H4 (cell line): ENCODE results near the gene DEXI. TPM values are rescaled to one million over a fixed set of nuclear protein-coding genes. Genes with fewer than 3 reads are reported as not detected.

Experiments used
- DNase-seq: peaks from one replicate; pipeline ENCODE4 v3.0.0-alpha.2; 2015; ENCODE audit warnings: low spot score
- total RNA-seq: library from RNA; depleted of rRNA; stranded (reverse); fragments of >200 nt; shearing (Covaris generic); gene quantifications from 2 replicates; pipeline ENCODE4 v1.2.3, GENCODE V29; 2014; rRNA removed

DEXI gene
- total RNA-seq, 1 experiment from 2014 or later = 39.9 TPM

GRCh38 chr16:10895053-10895946 lies 47.0 kb downstream of the DEXI start:
- DNase-seq = no peak

- DNase-seq = no peak
Observed at GRCh38 chr16:10892782-10893318, 49.4 kb downstream of the DEXI start.

- no peak for DNase-seq
Observed at GRCh38 chr16:10889855-10890254, 52.4 kb downstream of the DEXI start.

- DNase-seq = no peak
Observed at GRCh38 chr16:10888320-10888937, 53.8 kb downstream of the DEXI start.

- no peak for DNase-seq
Observed at GRCh38 chr16:10885246-10885645, 57.0 kb downstream of the DEXI start.

- no peak for DNase-seq
Observed at GRCh38 chr16:10883004-10883403, 59.3 kb downstream of the DEXI start.

- no peak for DNase-seq
Observed at GRCh38 chr16:10881479-10882030, 60.7 kb downstream of the DEXI start.

- no peak for DNase-seq
Observed at GRCh38 chr16:10880594-10881452, 61.4 kb downstream of the DEXI start.

GRCh38 chr16:10879681-10880589 lies 62.3 kb downstream of the DEXI start:
- DNase-seq = no peak

Other genes with a start within 250 kb of the DEXI start
- gene TEKT5, start 247.5 kb downstream of the DEXI start, total RNA-seq = not detected in 2 replicates
- 40.1 and 51.7 TPM in 2 replicates for gene NUBP1, start 198.6 kb downstream of the DEXI start, total RNA-seq
- not detected in 2 replicates for gene TVP23A, start 123.7 kb downstream of the DEXI start, total RNA-seq
- gene CIITA, start 65.3 kb downstream of the DEXI start, total RNA-seq = 0.19 and 0.72 TPM in 2 replicates
- gene CLEC16A, start 2.1 kb upstream of the DEXI start, total RNA-seq = 4.5 and 7.2 TPM in 2 replicates